NB4 (cell line): Measurements from ENCODE around the gene MFAP4.

Experiments
- CTCF ChIP-seq: IDR thresholded peaks from one replicate; pipeline ENCODE4 v1.5.1; 2012; ENCODE audit warnings: low read depth, low read length
- POLR2A ChIP-seq: IDR thresholded peaks from 2 replicates; pipeline ENCODE4 v1.6.1; 2011; ENCODE audit warnings: mild to moderate bottlenecking; ENCODE audit not compliant: insufficient read length; ENCODE audit errors: extremely low read depth

DNA sequence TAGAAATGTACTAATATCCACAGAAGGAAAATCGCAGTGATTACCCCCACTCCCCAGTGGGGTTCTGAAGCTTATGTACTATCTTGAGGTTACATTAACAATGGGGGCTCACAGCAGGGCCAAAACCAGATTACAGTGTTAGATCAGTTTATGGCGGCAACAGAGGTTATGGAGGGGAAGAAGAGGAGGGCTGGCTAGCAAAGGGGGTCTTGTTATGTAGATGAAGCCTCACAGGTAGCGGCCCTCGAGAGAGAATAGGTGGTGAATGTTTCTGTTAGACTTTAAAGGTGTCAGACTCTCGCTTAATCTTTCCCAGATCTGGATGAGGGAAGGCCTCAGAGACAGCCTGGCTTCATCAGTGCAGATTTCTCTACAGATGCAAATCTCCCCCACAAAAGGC is 46.3 kb upstream of the MFAP4 start:
- TF ChIP-seq POLR2A (no peak), CTCF (no peak)
